ENCODE results near the gene SOWAHA.

DNA sequence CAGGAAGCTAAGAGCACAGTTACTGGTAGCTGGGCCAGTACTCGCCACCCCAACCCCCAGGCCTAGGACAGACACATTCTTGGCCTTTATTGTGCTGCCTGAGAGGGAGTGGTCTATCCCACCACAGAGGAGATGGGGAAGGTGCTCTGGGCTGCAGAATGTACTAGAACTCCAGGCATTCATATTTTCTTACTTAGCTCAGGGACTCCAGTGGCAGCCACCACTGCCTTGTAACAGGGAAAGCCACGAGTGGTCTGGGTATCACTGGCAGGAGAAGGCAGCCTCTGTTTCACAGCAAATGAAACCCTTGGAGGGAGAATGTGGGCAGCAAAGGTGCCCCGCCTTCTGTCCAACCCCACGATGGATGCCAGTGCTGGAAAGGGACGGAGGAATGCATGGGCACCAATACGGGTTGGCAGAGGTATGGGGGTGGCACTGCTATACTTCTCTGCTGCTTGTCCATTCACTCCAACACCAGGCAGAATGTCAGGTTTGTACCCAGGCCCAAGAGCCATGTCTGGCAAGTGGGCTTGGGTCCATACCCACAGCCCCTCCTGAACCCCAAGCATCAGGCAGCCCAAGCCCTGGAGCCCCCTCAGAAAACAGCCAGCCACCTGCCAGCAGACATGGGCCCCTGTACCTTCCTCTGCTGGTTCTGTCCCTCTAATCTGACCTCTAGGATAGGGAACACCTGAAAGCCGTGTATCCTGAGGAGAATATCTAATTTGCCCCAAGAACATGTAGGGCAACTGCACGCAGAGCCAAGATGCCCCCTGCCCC is 40.6 kb upstream of the SOWAHA start:
- TF ChIP-seq, protein P1, sequence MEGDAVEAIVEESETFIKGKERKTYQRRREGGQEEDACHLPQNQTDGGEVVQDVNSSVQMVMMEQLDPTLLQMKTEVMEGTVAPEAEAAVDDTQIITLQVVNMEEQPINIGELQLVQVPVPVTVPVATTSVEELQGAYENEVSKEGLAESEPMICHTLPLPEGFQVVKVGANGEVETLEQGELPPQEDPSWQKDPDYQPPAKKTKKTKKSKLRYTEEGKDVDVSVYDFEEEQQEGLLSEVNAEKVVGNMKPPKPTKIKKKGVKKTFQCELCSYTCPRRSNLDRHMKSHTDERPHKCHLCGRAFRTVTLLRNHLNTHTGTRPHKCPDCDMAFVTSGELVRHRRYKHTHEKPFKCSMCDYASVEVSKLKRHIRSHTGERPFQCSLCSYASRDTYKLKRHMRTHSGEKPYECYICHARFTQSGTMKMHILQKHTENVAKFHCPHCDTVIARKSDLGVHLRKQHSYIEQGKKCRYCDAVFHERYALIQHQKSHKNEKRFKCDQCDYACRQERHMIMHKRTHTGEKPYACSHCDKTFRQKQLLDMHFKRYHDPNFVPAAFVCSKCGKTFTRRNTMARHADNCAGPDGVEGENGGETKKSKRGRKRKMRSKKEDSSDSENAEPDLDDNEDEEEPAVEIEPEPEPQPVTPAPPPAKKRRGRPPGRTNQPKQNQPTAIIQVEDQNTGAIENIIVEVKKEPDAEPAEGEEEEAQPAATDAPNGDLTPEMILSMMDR (conservative IDR thresholded peaks at IDR 0.05 in 1 of 2, IDR thresholded peaks at IDR 0.05 in 1 of 2; ENCODE audit: low read depth in 1 of 2, low read length in 2 of 2), result no peak
- TF ChIP-seq EZH2 (IDR thresholded peaks at IDR 0.05; ENCODE audit: low read length, missing control alignments), result no peak

Data from fibroblast of lung (primary cell).